Osteocyte (in vitro differentiated cells): Measurements from ENCODE around the gene ZNF718. TPM values are rescaled to one million over a fixed set of nuclear protein-coding genes. Genes with fewer than 3 reads are reported as not detected.

Experiments used
- DNase-seq: peaks from one replicate; pipeline ENCODE4 v3.0.0; 2021; ENCODE audit warnings: mixed read lengths; ENCODE audit not compliant: unreplicated experiment; ENCODE audit errors: extremely low spot score
- H3K27ac Mint-ChIP-seq: one replicate; pipeline ENCODE4 v1.8.0; 2021; ENCODE audit warnings: mild to moderate bottlenecking, mixed read lengths; ENCODE audit not compliant: unreplicated experiment
- H3K27me3 Mint-ChIP-seq: one replicate; pipeline ENCODE4 v1.8.0; 2021; ENCODE audit warnings: mixed read lengths; ENCODE audit not compliant: unreplicated experiment
- H3K36me3 Mint-ChIP-seq: one replicate; pipeline ENCODE4 v1.8.0; 2021; ENCODE audit warnings: mixed read lengths; ENCODE audit not compliant: unreplicated experiment
- H3K4me1 Mint-ChIP-seq: one replicate; pipeline ENCODE4 v1.8.0; 2021; ENCODE audit warnings: mixed read lengths; ENCODE audit not compliant: unreplicated experiment
- H3K4me3 Mint-ChIP-seq: one replicate; pipeline ENCODE4 v1.8.0; 2021; ENCODE audit warnings: mild to moderate bottlenecking, moderate library complexity, mixed read lengths; ENCODE audit not compliant: unreplicated experiment
- H3K9me3 Mint-ChIP-seq: one replicate; pipeline ENCODE4 v1.8.0; 2021; ENCODE audit warnings: mixed read lengths; ENCODE audit not compliant: unreplicated experiment
- total RNA-seq: library from RNA; stranded (reverse); gene quantifications from 2 replicates; pipeline ENCODE4 v1.2.1, GENCODE V29; 2021
- TF ChIP-seq, protein P1 (sequence below): fragments of 200-600 bp; sonication (generic); IDR thresholded peaks from 2 replicates; pipeline ENCODE4 v1.5.0; 2021; ENCODE audit warnings: antibody characterized with exemption, mild to moderate bottlenecking, moderate library complexity

ZNF718 gene
- total RNA-seq, 1 donor from 2014 or later: 5.9 TPM

DNA sequence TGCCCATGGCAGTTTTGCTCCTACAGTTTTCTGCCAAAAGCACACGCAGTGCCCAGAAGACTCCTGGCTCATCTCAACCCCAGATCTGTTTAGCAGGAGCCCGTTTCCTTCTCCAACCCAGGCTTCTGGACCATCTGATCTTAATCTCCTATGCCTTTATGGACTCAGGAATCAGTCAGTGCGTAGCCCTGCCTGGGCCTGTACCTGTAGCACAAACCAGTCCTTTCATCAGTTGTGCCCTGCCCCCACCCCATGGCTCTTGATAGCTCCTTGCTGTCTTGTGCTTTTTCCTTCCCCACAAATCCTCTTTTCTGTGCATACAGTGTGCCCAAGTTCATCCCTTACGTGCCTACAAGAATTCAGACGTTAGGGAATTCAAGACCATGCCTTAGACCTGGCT, 1.5 kb downstream of the ZNF718 start:
- no peaks in the 10 kb centered on the region for H3K27me3 Mint-ChIP-seq
- no peak for DNase-seq

GRCh38 chr4:132483-132882, 8.2 kb downstream of the ZNF718 start:
- H3K27ac Mint-ChIP-seq: no peak overlapping the region
- no peaks in the 10 kb centered on the region for H3K4me1 Mint-ChIP-seq
- H3K9me3 Mint-ChIP-seq: peaks cover 15% of the 10 kb centered on the region
- TF ChIP-seq, protein P1, sequence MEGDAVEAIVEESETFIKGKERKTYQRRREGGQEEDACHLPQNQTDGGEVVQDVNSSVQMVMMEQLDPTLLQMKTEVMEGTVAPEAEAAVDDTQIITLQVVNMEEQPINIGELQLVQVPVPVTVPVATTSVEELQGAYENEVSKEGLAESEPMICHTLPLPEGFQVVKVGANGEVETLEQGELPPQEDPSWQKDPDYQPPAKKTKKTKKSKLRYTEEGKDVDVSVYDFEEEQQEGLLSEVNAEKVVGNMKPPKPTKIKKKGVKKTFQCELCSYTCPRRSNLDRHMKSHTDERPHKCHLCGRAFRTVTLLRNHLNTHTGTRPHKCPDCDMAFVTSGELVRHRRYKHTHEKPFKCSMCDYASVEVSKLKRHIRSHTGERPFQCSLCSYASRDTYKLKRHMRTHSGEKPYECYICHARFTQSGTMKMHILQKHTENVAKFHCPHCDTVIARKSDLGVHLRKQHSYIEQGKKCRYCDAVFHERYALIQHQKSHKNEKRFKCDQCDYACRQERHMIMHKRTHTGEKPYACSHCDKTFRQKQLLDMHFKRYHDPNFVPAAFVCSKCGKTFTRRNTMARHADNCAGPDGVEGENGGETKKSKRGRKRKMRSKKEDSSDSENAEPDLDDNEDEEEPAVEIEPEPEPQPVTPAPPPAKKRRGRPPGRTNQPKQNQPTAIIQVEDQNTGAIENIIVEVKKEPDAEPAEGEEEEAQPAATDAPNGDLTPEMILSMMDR: no peak
- no peak overlapping the region for H3K4me3 Mint-ChIP-seq
- no peak for DNase-seq
- H3K27me3 Mint-ChIP-seq: no peaks in the 10 kb centered on the region
- peaks cover 37% of the 10 kb centered on the region for H3K36me3 Mint-ChIP-seq

More for the DNA sequence above, 1.5 kb downstream of the ZNF718 start:
- TF ChIP-seq, protein P1: no peak
- Mint-ChIP-seq H3K36me3 (peaks cover 6% of the 10 kb centered on the region), H3K4me1 (peaks cover 12% of the 10 kb centered on the region), H3K4me3 (peak overlapping the region; percentile 99), H3K27ac (peak overlapping the region; percentile 99), H3K9me3 (peaks cover 4% of the 10 kb centered on the region)

DNA sequence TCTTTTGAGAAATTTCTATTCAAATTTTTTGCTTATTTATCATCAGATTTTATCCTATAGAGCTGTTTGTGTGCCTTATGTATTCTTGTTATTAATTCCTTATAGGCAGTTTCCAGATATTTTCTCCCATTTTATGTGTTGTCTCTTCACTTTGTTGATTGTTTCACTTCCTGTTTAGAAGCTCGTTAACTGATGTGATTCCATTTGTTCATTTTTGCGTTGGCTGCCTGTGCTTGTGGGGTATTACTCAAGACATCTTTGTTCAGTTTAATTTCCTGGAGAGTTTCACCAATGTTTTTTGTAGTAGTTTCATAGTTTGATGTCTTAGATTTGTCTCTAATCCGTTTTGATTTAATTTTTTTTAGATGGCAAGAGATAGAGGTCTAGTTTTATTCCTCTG, 14.6 kb downstream of the ZNF718 start:
- TF ChIP-seq, protein P1: no peak
- peaks cover 90% of the 10 kb centered on the region for H3K36me3 Mint-ChIP-seq
- H3K27ac Mint-ChIP-seq: no peak overlapping the region
- no peak overlapping the region for H3K4me3 Mint-ChIP-seq
- H3K4me1 Mint-ChIP-seq: no peaks in the 10 kb centered on the region
- no peak for DNase-seq
- H3K9me3 Mint-ChIP-seq: peaks cover 54% of the 10 kb centered on the region
- no peaks in the 10 kb centered on the region for H3K27me3 Mint-ChIP-seq

DNA sequence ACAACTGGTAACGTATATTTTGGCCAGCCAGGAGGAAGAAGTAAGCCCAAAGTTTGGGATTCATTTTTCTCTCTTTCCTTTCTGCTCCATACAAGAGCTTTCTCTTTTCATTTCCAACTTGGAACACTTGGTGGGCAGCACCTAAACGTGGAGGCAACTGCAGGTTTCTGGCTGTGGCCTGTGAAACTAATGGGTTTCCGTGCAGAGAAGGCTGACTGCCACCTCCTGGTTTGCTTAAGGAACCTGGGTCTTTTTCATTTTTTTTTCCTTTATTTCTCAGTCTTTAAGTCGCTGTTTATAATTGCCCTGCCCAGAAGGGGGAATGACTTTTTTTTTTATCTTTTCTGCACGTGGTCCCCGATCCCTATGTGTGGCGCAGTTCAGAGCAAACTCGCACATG, 15.4 kb downstream of the ZNF718 start:
- DNase-seq: no peak
- H3K27me3 Mint-ChIP-seq: no peaks in the 10 kb centered on the region
- peaks cover 62% of the 10 kb centered on the region for H3K9me3 Mint-ChIP-seq
- H3K27ac Mint-ChIP-seq: no peak overlapping the region
- H3K4me3 Mint-ChIP-seq: no peak overlapping the region
- H3K4me1 Mint-ChIP-seq: no peaks in the 10 kb centered on the region
- H3K36me3 Mint-ChIP-seq: peaks cover 91% of the 10 kb centered on the region
- TF ChIP-seq, protein P1: no peak

GRCh38 chr4:146621-147020, 22.3 kb downstream of the ZNF718 start:
- Mint-ChIP-seq H3K27ac (no peak overlapping the region), H3K9me3 (peaks cover 46% of the 10 kb centered on the region), H3K36me3 (peaks cover 68% of the 10 kb centered on the region), H3K4me3 (no peak overlapping the region), H3K27me3 (no peaks in the 10 kb centered on the region), H3K4me1 (no peaks in the 10 kb centered on the region)
- DNase-seq: no peak
- TF ChIP-seq, protein P1: no peak
